Psoas muscle (tissue), 8 donors: ENCODE results near the gene GPC6. TPM values are rescaled to one million over a fixed set of nuclear protein-coding genes. Genes with fewer than 3 reads are reported as not detected.

Experiments used
- ATAC-seq, 4 donors: fragments of 200-7000 bp; cut with Tn5 transposase; one replicate each; pipeline ENCODE4 v1.9.1; 2020; ENCODE audit warnings: moderate library complexity in 3 of 4, mild to moderate bottlenecking in 2 of 4
- DNase-seq, 2 donors: peaks; one replicate each; pipeline ENCODE4 v3.0.0-alpha.2; 2020
- H3K27ac ChIP-seq: fragments of 200-600 bp; one replicate; pipeline ENCODE4 v1.8.0; 2022
- H3K27me3 ChIP-seq, 3 donors: fragments of 200-600 bp in 1 of 3; one replicate each; pipeline versions ENCODE4 v1.6.1 to v1.8.0; 2013 to 2022; ENCODE audit warnings: low read length in 2 of 3, mild to moderate bottlenecking in 2 of 3, moderate library complexity in 1 of 3; ENCODE audit not compliant: insufficient read depth in 3 of 3
- H3K36me3 ChIP-seq, 2 donors: fragments of 200-600 bp in 1 of 2; one replicate each; pipeline versions ENCODE4 v1.6.1 to v1.8.0; 2013 to 2022; ENCODE audit warnings: low read depth in 1 of 2, mild to moderate bottlenecking in 1 of 2, moderate library complexity in 1 of 2; ENCODE audit not compliant: insufficient read depth in 1 of 2
- H3K4me1 ChIP-seq: fragments of 200-600 bp; one replicate; pipeline ENCODE4 v1.8.0; 2022
- H3K4me3 ChIP-seq: fragments of 200-600 bp; one replicate; pipeline ENCODE4 v1.8.0; 2022; ENCODE audit warnings: mild to moderate bottlenecking
- H3K9me3 ChIP-seq: fragments of 200-600 bp; one replicate; pipeline ENCODE4 v1.8.0; 2022
- CTCF ChIP-seq: fragments of 200-600 bp; IDR thresholded peaks from one replicate; pipeline ENCODE4 v1.8.0; 2022; ENCODE audit warnings: antibody characterized with exemption
- WGBS, 3 donors: extraction: QIAGEN DNeasy Blood & Tissue Kit; methylation state at CpG; one replicate each; pipeline versions ENCODE4 v1.1.6 to v1.1.7; 2013; 5-methylcytosine and 5-hydroxymethylcytosine counted together
- intact Hi-C, 2 donors: fragments of 100-400 bp; cut with DNase I; formaldehyde crosslinking; loops; one replicate each; pipeline versions ENCODE4 v1.11.0 to v1.14.2; 2022
- polyA plus RNA-seq, 3 donors: library from polyadenylated mRNA; stranded (reverse); fragments of 200-250 nt; gene quantifications; one replicate each; pipeline ENCODE4 v1.2.3, GENCODE V29; 2013
- total RNA-seq, 4 donors: library from RNA; stranded (reverse); fragmentation: NEBNext Ultra II Directional in 2 of 4; extraction: Animal tissue kit (Norgen Biotek cat#: 25700) in 2 of 4; gene quantifications; one replicate each; pipeline versions ENCODE4 v1.2.1 to v1.2.4, GENCODE V29; 2021 to 2023
- donor health status: healthy with polysubstance abuse.
- donor health status: DM: no; HTN: no; CAD: no; lungs with moderate emphysema.
- donor health status: Bipolar disorder and iron deficiency.
- donor health status: healthy.
- donor health status: DM: yes; HTN: yes; CAD: no.
- donor health status: DM: no; HTN: no; CAD: no.
- donor health status: DM: no; HTN: no; CAD: no.
- donor health status: DM: yes; HTN: yes; CAD: no.

The GPC6 gene
- total and polyA plus RNA-seq, 7 donors: 0.07 to 3.7 (median 0.57) TPM

DNA sequence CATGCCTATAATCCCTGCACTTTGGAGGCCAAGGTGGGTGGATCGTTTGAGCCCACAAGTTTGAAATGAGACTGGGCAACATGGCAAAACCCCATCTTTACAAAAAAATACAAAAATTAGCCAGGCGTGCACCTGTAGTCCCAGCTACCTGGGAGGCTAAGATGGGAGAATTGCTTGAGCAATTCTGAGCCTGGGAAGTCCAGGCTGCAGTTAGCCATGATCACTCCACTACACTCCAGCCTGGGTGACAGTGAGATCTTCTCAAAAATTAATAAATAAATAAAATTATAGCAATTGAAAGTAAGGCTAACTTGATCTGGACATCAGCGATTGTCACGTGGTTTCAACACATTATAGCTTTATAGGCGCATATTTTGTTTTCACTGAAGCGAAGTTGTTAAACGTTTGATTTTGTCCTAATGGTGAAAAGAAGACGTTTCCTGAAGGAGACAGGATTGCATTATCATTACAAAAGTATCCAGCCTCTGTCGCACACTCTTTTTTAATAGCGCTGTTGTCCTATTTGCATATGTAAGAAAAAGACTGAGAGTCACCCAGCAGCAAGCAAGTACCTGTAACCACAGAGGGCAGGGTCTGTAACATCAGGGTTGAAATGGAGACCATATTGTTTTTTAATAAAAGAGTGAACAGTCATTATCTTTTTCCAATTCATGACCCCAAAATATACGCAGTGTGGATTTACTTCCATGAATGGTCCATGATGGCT lies 917.2 kb downstream of the GPC6 start:
- no peak overlapping the region for H3K4me3 ChIP-seq
- DNase-seq (no peak), ATAC-seq (no peak)
- intact Hi-C loops: no loop called here
- no peaks in the 10 kb centered on the region for H3K4me1 ChIP-seq
- H3K9me3 ChIP-seq: no peaks in the 10 kb centered on the region
- TF ChIP-seq CTCF: no peak
- 75 to 79% (median 77%) methylated on average over 11 of the region's 11 CpGs for WGBS, 3 donors
- no peak overlapping the region for H3K27ac ChIP-seq
- no peaks in the 10 kb centered on the region for H3K36me3 ChIP-seq
- no peaks in the 10 kb centered on the region for H3K27me3 ChIP-seq

GRCh38 chr13:94145966-94146365 lies 919.4 kb downstream of the GPC6 start:
- WGBS, 3 donors: 49 to 76% (median 52%) methylated on average over 2 of the region's 2 CpGs
- intact Hi-C loops: no loop called here
- ATAC-seq (no peak), DNase-seq (no peak)
- Histone ChIP-seq H3K4me3 (no peak overlapping the region), H3K9me3 (no peaks in the 10 kb centered on the region), H3K27me3 (no peaks in the 10 kb centered on the region), H3K27ac (no peak overlapping the region), H3K4me1 (no peaks in the 10 kb centered on the region), H3K36me3 (no peaks in the 10 kb centered on the region)
- no peak for TF ChIP-seq CTCF

GRCh38 chr13:94153586-94153985 lies 927.0 kb downstream of the GPC6 start:
- DNase-seq: no peak
- intact Hi-C loops: no loop called here
- WGBS, 3 donors: 90 to 97% (median 93%) methylated on average over 2 of the region's 2 CpGs
- no peak for TF ChIP-seq CTCF
- Histone ChIP-seq H3K27ac (no peak overlapping the region), H3K4me1 (no peaks in the 10 kb centered on the region), H3K27me3 (no peaks in the 10 kb centered on the region), H3K4me3 (no peak overlapping the region), H3K36me3 (no peaks in the 10 kb centered on the region), H3K9me3 (no peaks in the 10 kb centered on the region)
- no peak for ATAC-seq

DNA sequence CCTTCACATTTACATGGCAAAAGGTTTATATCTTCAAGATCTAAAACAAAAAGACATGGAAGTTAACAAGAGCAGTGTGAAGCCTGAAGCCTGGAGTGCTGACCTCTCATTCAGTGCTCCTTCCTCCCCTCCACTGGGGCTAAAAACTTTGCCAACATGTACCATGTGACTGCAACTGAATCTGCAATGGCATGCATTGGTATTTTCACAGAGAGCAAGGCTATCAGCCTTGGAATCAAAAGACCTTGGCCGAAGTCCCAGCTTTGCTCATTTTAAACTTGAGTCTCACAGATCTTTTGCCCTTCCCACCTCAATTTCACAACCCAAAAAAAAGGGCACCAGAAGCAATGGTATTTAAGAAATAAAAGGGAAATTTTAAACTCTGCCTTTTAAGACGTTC lies 927.8 kb downstream of the GPC6 start:
- intact Hi-C loops: no loop called here
- WGBS, 3 donors: 13 to 36% (median 18%) methylated on average over 2 of the region's 2 CpGs
- peak in 3 of 4 donors; percentile 46 to 65 (median 55) for ATAC-seq

More for the DNA sequence above, 927.8 kb downstream of the GPC6 start:
- H3K9me3 ChIP-seq: no peaks in the 10 kb centered on the region
- H3K4me1 ChIP-seq: no peaks in the 10 kb centered on the region
- H3K27ac ChIP-seq: no peak overlapping the region
- no peak overlapping the region for H3K4me3 ChIP-seq
- peak; percentile 20 to 47 for DNase-seq
- H3K36me3 ChIP-seq: no peaks in the 10 kb centered on the region
- H3K27me3 ChIP-seq: no peaks in the 10 kb centered on the region
- no peak for TF ChIP-seq CTCF
